HG03066 (cell line): Measurements from ENCODE around the gene GAS2.

Experiments
- ATAC-seq: cut with Tn5 transposase; IDR thresholded peaks from one replicate; pipeline ENCODE4 v1.9.1; 2021; ENCODE audit warnings: low read depth; ENCODE audit not compliant: unreplicated experiment

GAS2 gene

DNA sequence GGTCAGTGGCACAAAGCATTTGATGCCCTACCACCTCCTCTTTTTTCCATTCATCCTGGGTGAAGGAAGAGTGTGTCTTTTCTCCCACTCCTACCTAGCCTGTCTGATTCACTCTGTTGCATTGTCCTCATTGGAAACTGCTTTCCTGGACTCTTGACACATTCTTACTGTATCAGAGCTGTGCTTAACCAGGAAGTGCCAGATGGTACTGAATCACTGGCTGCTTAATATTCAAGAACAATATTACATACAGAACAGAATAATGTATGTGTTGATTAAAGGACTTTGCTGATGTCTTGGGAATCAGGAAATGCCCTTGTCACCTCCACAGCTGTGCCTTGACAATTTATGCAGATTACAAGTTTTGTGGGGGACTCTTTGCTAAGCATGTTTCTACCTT is 118.8 kb downstream of the GAS2 start:
- no peak for ATAC-seq

DNA sequence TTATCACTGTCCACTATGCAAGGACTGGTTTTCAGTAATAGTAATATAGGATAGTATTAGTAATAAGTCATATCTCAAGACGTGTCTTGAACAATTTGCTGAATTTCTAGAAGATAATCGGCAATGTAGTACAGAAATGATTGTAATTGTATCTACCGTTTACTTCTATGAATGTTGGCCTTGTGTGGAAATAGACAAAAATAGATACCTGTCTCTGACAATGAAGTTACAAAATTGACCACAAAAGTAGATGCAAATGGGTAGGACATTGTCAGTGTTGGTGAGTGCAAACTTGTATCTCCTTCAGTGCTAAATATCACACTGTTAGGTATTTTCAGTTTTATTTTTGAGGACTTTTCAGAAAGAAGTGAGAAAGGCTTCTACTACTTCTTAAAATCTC is 120.1 kb downstream of the GAS2 start:
- ATAC-seq: peak; percentile 87

DNA sequence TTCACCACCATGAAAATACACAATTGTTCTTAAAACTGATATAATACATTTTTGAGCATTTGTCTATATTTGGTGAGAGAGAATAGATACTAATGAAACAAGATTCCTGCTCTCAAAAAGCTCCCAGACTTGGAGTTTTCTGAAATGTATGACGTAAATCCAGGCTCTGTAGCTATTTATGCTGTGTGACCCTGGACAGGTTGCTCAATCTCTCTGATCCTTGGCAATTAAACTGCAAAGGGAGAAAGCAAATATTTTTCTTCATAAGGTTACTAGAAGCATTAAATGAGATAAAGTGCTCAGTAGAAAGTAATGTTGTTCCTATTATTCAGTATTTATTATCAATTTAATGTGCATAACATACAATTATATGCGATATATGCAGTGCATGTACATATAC is 120.6 kb downstream of the GAS2 start:
- ATAC-seq: no peak

DNA sequence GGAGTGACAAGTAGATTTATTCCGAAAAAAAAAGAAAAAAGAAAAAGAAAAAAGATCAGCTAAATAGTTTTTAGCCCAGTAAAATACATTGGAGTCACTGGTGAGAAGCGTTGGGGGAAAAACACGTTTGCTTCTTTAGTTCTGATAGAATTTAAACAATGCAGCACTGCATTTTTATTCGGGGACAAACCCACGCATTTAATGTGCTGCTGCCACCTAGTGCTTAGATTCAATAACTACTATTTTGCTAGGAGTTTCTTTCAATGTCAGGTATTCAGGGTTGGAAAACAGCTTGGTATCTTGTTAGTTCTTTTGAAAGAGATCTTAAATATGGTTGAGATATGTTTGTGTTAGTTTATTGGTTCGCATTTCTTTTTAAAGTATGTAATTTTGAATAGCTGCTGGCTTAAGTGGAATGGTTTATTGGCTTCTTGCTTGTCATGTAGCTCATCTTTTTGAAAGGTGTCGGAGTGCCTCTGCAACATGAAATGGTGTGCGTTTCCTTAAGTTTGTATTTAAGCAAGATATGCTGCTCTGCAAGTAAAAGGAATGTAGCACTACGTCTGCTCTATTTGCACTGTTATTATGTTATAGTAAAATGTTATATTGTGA is 121.2 kb downstream of the GAS2 start:
- peak; percentile 36 for ATAC-seq

DNA sequence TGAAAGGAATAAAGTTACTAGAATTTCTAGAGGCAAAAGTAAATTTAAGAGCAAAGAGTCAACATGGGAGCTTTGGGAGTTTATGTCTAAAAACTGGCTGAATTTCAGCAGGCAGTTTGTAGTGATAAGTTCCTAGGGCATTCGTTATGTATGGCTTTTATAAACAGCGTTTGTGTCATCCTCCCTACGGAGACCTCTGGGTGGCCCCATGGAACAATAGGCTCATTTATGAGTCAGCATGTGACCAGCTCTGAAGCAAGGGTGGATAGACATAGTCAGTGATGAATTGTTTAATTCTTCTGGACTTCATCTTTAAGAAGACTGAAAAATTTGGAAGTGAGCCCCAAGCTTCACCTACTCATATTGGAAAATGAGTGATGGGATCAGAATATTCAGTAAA is 126.1 kb downstream of the GAS2 start:
- no peak for ATAC-seq

DNA sequence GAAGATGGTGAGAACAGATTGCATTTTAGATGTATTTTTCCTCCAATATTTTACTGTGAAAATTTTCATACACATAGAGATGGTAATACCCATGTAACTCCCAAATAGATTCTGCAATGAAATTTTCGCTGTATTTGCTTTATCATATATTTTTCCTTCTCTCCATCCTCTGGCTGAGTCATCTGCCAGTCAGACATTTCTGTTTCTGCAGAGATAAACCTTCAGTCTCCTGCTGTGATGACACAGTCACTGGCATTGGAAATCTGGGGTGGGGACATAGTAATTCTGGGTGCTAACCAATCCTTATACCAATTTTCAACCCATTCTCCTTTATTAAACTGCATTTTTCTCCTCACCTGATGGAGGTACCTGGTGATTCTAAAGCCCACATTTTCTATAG is 129.5 kb downstream of the GAS2 start:
- no peak for ATAC-seq

DNA sequence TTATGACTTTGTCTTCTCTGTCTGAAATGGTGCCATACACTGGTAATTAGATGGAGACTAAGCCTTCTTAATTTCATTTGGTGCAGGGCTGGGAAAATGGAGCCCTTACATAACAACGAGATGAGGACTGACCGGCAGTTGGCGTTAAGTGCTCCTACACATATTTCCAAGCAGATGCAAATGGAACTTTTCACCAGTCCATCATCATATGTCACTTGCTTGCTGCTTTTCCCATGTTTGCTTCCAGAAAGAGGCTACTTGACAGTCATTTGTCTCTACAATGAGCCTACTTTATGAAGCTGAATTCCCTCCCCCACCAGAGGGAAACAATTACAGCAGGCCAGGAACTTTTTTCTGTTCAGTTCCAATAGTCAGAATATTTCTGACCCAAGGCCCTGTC is 130.6 kb downstream of the GAS2 start:
- no peak for ATAC-seq

DNA sequence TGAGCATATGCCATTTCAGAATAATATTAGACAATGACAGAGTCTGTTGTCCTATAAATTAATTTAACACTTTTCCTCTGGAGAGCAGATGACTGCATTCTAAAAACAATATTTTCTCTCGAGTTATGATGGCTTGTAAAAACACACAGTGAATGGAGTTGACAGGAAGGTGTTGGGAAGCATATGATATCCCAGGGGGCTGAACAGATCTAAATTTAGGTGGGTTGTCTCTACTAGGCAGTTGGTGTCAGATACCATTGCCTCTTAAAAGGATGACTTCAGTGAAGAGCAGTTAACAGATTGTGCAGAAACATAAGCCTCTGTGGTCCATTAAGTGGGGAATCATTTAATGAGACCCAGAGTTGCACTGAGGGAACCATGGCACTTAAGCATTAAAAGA is 132.5 kb downstream of the GAS2 start:
- no peak for ATAC-seq

DNA sequence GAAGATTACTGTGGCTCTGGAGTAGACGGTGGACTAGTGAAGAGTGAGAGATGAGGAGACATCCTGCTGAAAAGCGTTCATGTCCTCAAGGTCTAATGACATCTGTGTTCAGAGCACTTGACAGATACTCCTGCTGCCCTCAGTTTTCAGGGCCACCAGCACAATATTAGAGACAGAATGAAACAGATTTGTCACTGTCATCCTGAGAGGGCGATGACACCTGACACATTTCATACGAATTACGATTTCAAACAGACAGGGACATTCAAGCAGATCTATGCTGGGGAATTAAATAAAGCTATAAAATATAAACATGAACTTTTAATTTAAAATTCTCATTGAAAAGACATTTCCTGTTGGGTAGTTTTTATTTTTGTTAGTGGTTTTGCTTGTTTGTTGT is 134.1 kb downstream of the GAS2 start:
- ATAC-seq: no peak

DNA sequence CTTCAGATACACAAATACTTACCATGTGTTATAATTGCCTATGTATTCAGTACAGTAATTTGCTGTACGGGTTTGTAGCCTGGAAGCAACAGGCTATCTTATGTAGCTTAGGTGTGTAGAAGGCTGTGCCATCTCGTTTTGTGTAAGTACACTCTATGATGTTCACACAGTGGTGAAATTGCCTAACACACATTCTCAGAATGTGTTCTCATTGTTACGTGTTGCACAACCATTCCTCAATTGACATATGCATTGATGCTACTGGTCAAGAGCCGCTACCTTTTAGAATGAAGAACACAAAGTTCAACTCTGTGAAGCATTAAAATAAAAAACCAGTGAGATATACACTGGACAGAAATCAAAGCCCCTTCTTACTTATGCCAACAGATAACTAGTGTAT is 136.4 kb downstream of the GAS2 start:
- no peak for ATAC-seq

DNA sequence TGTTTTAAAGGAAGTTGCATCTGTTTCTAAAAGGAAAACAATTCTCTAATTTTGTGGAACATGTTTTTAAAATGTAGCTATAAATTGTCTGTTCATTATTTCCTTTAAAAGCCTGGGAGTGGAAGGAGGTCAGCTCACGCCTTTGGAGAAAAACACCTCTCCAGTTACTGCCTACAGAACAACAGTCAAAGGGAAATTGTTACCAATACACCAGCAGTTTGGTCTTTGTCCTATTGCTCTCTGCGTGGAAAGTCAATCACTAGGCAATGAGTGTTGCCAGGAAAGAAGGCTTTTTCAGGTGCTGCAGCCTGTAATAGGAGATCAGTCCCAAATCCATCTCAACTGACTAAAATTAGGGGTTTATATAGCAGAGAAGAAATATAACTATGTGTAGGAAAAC is 141.0 kb downstream of the GAS2 start:
- ATAC-seq: no peak

DNA sequence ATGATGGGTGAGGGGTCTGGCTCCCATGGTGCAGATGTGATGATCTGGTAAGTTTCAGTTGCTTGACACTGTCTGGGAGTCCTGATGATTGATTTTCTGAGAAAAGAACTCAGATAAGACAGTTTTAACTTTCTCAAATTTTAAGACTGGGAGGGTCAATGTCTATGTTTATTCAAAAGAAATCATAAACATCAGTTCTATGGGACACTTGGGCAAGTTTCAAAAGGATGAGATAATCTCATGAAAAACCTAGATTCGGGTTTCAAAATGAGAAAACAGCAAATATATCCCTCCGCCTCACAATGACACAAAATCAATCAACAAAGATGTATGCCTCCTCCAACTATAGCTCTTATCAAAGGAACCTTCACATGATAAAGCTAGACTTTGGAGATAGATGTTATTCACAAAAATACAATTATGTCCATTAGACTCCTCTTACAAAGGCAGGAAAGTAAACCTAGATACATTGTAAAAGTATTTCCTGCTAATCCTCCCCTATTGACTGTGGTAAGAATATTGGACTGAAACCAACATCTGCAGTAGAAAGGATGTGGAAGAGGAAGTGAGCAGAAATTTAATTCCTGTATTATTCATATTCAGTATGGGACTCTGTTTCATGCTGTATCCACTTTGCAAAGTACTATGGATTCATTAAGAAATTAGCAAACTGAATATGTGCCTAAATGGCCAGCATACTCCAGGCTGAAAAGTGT is 141.6 kb downstream of the GAS2 start:
- peak; percentile 92 for ATAC-seq

DNA sequence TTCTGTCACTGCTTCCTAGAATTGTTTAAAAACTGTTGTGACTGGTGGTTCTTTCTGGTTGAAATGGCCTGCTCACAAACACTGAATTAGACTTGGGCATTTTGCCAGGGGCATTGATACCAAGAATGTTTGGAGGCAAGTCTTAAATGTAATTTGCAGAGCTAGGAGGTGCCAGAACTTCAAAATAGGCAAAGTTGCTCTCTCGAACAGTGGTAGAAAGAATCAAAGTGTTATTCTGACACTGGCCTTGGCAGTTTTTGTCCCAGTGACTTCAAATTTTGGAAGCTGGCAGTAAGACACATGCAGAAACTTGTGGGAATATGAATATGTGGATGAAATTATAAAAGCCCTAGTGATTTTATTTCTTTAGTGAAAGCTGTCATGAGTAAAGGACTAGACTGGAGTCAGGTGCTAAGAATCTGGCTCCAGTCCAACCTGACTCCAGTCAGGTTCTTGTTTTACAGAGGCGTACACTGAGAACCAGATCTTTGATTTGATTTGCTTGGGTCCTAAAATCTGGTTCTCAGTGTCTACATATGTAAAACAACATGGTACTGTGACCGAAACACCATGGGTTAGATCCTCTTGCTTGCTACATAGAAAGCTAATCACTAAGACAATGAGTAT is 142.3 kb downstream of the GAS2 start:
- peak; percentile 29 for ATAC-seq

DNA sequence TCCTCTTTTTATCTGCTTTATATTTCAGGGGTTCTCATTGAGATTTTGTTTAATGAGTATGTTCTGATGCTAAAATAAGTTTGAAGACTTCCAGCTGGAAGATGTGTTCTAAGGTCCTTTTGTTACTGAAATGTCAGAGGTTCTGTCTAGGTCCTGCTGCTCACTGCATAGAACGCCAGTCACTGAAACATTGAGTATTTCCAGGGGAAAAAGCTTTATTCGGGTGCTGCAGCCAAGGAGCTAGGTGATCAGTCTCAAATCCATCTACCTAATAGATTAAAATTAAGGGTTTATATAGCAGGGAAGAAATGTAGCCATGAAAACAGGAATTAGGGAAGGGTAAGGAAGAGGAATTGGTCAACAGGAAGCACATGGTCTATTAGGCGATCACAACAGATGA is 143.5 kb downstream of the GAS2 start:
- ATAC-seq: no peak

DNA sequence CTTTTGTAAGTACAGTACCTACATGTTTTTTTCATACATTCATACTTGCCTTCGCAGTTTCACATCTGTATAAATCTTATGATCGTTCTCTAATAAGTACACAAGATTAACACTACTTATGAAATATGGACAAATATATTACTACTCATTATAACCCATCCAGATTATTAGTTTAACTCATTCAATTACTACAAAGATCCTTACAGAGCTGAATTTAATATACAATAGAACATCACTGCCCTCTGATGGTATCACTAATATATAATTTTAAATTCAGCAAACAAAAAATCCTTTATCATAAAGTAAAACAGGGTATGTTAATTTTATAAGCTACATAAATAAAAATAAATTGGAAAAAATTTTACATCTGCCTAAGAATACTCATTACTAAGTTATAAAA is 155.8 kb downstream of the GAS2 start:
- ATAC-seq: no peak

DNA sequence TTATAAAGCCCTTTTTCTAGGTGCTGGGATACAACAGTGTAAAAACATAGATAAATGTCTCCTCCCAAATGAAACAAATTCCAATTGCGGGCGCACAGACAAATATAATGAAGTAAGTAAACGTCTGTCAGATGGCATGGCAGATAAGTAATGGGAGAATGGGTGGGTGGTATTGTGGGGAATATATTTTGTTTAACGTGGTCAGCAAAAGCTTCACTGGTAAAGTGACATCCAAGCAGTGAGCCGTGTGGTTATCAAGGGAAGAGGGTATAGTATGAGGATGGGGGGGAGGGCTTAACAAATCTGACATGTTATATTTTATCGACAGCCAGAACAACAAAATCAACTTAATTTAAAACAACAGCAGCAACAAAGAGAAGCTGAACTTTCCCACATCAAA is 162.0 kb downstream of the GAS2 start:
- no peak for ATAC-seq

DNA sequence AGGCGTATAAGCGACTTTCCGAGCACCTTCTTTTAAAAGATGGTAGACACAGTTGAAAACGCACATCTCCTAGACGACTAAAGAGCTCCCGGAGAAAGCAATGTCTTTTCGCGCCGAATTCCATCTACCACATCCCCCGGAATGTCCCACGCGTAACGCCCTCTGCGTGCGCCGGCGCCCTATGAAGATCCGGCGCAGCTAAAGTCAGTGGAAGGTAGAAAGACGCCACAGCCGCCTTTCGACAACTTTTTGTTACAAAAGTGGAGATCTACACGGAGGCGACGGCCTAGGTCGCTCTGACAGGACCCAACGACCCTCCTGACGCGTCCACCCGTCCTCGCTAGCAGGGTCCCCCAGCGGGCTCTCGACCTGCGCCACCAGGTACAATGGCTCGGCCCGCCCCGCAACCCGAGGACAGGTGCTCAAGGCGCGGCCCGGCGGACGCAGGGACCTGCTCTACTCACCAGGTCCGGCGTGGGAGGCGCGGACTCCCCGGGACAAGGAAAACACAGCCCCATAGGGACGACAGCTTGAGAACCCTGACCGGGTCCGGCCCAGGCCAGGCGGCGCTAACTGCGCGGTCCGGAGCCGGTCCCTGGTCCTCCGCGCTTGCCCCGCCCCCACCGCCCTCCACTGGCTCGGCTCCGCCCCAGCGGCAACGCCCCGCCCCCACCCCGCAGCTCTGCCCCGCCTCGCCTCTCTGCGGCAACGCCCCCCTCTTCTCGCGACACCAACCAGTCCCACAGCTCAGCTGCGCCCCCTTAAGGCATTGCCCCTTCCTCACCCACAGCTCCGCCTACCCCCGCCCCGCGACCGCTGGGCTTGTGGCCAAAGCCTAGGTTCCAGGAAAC is 163.0 kb downstream of the GAS2 start, which contains the start of gene SVIP:
SVIP (minus strand) TSS at position 571 of the 851 bp plus-strand sequence; CDS start at position 518, 53 bp downstream.
- ATAC-seq: peak; percentile 97

DNA sequence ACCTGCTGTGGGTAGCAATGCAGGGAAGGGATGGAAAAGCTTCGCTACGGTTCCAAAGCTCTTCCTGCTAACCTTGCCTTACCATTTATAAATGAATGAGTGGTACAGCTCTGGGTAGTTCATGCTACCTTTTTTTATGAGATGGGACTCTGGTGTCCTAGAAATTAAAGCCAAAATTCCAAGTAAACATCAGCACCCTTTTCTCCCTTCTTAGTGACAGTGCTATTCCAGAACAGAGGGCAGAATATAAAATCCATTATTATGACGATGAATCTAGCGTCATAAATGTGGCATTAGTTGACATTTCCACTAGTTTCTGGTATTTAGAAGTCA is 163.6 kb downstream of the GAS2 start:
- no peak for ATAC-seq

DNA sequence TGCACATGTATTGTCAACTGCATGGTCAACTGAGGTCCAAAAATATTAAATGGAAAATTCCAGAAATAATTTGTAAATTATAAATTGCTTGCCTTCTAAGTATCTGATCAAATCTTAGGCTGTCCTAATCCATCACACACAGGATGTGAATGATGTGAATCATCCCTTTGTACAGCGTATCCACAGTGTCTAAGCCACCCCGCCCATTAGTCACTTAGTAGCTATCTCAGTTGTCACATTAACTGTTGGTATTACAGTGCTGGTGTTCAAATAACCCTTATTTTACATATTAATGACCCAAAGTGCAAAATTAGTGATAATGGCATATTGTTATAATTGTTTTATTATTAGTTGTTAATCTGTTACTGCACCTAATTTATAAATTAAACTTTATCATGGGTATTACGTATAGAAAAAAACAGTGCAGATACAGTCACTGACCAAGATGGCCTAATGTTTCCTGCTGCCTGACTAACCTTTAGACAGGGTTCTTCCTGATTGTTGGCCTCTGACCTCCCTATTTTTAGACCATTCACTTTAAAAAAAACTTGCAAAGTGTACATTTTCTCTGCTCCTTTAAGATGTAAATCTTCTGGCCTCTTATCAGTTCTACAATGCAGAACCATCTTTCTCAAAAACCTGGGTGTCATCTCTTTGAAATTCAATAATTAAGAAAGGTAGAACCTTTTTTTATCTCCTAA is 166.1 kb downstream of the GAS2 start:
- ATAC-seq: no peak

DNA sequence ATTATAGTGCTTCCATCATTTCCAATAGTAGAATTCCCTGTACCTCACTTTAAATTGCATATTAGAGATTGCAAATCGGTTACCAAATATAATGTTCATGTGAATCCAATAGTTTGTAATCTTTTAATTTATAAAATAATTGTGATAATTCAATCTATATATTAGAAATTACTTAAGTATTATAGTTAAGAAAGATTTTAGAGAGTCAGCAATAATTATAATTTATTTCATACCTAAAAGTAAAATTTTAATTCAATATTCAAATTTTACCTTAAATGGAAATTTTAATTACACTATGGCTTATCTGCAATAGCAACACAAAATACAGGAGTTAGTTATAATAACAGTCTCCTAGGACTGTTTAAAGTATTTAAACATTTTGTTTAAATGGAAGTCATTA is 180.3 kb downstream of the GAS2 start:
- ATAC-seq: no peak

DNA sequence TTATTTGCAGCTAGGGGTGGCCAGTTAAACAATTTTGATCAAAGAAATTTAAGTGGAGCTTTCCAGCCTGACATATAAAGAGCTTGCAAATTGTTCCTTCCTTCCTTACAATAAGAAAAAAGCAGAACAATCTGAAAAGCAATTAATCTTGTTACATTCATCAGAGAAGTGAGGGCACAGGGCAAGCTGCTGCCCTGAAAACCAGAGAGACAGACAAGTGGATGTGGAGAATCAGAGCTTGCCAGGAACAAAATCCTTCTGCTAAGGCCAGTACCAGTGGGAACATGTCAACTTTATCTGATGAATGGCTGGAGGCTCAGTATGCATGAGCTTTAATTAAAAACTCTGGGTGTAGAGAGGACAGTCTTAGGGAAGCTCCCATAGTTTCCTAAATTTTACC is 185.1 kb downstream of the GAS2 start:
- ATAC-seq: no peak
